Retinal pigment epithelial cell (primary cell): ENCODE results near the gene TMEM237.

ENCODE experiments used
- DNase-seq: peaks from one replicate; pipeline ENCODE4 v3.0.0-alpha.2; 2010; ENCODE audit warnings: low read depth
- H3K4me3 ChIP-seq: 2 replicates; pipeline ENCODE4 v1.5.1; 2011; ENCODE audit warnings: mild to moderate bottlenecking, low read length, control low read depth, moderate library complexity
- CTCF ChIP-seq: conservative IDR thresholded peaks from 2 replicates; pipeline ENCODE4 v1.5.1; 2011; ENCODE audit warnings: low read depth, low read length, control low read depth, inconsistent platforms

The TMEM237 gene

GRCh38 chr2:201600906-201601305 is 42.4 kb downstream of the TMEM237 start:
- no peak overlapping the region for H3K4me3 ChIP-seq
- DNase-seq: no peak
- TF ChIP-seq CTCF: no peak

GRCh38 chr2:201597397-201597796 is 45.9 kb downstream of the TMEM237 start:
- TF ChIP-seq CTCF: no peak
- no peak overlapping the region for H3K4me3 ChIP-seq
- DNase-seq: no peak

GRCh38 chr2:201580486-201580885 is 62.8 kb downstream of the TMEM237 start:
- TF ChIP-seq CTCF: no peak
- no peak overlapping the region for H3K4me3 ChIP-seq
- DNase-seq: no peak

GRCh38 chr2:201579536-201579935 is 63.8 kb downstream of the TMEM237 start:
- DNase-seq: no peak
- TF ChIP-seq CTCF: no peak
- H3K4me3 ChIP-seq: no peak overlapping the region

- H3K4me3 ChIP-seq: no peak overlapping the region
- no peak for TF ChIP-seq CTCF
These were observed 67.3 kb downstream of the TMEM237 start for GRCh38 chr2:201575971-201576370.

GRCh38 chr2:201574766-201575165 is 68.5 kb downstream of the TMEM237 start:
- TF ChIP-seq CTCF: no peak
- H3K4me3 ChIP-seq: no peak overlapping the region
- no peak for DNase-seq

More at GRCh38 chr2:201575971-201576370, 67.3 kb downstream of the TMEM237 start:
- no peak for DNase-seq

GRCh38 chr2:201572846-201573508 is 70.3 kb downstream of the TMEM237 start:
- no peak for DNase-seq
- H3K4me3 ChIP-seq: no peak overlapping the region
- TF ChIP-seq CTCF: no peak
